Cardiac muscle cell (in vitro differentiated cells and primary cell): Measurements from ENCODE around the gene SPTSSA. TPM values are rescaled to one million over a fixed set of nuclear protein-coding genes. Genes with fewer than 3 reads are reported as not detected.

Experiments
- DNase-seq, 2 donors: peaks; one replicate each; pipeline versions ENCODE4 v3.0.0 to v3.0.0-alpha.2; 2010 to 2017; ENCODE audit warnings: low read depth in 1 of 2, low spot score in 1 of 2
- H3K27ac ChIP-seq: fragments of 200-600 bp; sonication (generic); 2 replicates; pipeline ENCODE4 v1.5.1; 2016
- H3K27me3 ChIP-seq: fragments of 200-600 bp; sonication (generic); 2 replicates; pipeline ENCODE4 v1.6.0; 2016; ENCODE audit warnings: control low read depth
- H3K36me3 ChIP-seq: fragments of 200-600 bp; sonication (generic); 2 replicates; pipeline ENCODE4 v1.5.1; 2016; ENCODE audit warnings: control low read depth
- H3K4me1 ChIP-seq: fragments of 200-600 bp; sonication (generic); 2 replicates; pipeline ENCODE4 v1.8.1; 2017; ENCODE audit warnings: low read depth, mild to moderate bottlenecking, mixed run types
- H3K4me3 ChIP-seq: fragments of 200-600 bp; sonication (generic); 2 replicates; pipeline ENCODE4 v1.5.1; 2016; ENCODE audit warnings: mild to moderate bottlenecking
- H3K9me3 ChIP-seq: fragments of 200-600 bp; sonication (generic); 2 replicates; pipeline ENCODE4 v1.5.1; 2017; ENCODE audit warnings: low read depth, mild to moderate bottlenecking, control low read depth
- polyA plus RNA-seq: library from polyadenylated mRNA; unstranded; fragments of >200 nt; fragmentation: Nextera tagmentation; extraction: Ambion mirVana; gene quantifications from 2 replicates; pipeline ENCODE4 v1.2.1, GENCODE V29; 2016
- total RNA-seq: library from RNA; depleted of rRNA; stranded (reverse); fragments of >200 nt; gene quantifications from 2 replicates; pipeline ENCODE4 v1.2.3, GENCODE V29; 2016
- TF ChIP-seq, protein P1 (sequence below): IDR thresholded peaks from 2 replicates; pipeline ENCODE4 v1.5.1; 2012; ENCODE audit warnings: low read depth, mild to moderate bottlenecking, low read length

SPTSSA gene
- total and polyA plus RNA-seq, 2 experiments from 2014 or later = 12.5 to 38.0 TPM

DNA sequence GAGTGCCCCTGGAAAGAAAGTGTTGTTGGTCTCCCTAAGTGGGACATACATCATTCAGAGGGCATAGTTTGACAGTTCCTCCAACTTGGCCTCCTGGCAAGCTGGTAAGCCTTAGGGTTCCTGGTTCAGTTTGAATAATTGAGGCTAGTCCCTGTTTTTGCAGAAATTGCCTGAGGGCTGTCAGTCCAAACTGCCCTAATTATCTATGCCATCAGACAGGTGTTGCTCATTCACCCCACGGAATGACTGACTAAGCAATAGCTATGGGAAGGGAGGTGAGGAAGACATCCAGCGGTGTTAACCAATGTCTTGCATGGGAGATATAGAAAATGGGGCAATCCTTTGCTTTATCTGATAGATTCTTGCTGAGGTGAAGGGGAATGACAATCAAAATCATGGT lies 37.6 kb downstream of the SPTSSA start:
- TF ChIP-seq, protein P1, sequence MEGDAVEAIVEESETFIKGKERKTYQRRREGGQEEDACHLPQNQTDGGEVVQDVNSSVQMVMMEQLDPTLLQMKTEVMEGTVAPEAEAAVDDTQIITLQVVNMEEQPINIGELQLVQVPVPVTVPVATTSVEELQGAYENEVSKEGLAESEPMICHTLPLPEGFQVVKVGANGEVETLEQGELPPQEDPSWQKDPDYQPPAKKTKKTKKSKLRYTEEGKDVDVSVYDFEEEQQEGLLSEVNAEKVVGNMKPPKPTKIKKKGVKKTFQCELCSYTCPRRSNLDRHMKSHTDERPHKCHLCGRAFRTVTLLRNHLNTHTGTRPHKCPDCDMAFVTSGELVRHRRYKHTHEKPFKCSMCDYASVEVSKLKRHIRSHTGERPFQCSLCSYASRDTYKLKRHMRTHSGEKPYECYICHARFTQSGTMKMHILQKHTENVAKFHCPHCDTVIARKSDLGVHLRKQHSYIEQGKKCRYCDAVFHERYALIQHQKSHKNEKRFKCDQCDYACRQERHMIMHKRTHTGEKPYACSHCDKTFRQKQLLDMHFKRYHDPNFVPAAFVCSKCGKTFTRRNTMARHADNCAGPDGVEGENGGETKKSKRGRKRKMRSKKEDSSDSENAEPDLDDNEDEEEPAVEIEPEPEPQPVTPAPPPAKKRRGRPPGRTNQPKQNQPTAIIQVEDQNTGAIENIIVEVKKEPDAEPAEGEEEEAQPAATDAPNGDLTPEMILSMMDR = no peak

GRCh38 chr14:34423445-34423844 lies 38.6 kb downstream of the SPTSSA start:
- H3K36me3 ChIP-seq = no peaks in the 10 kb centered on the region
- no peaks in the 10 kb centered on the region for H3K4me1 ChIP-seq
- no peak overlapping the region for H3K27ac ChIP-seq
- H3K27me3 ChIP-seq = no peaks in the 10 kb centered on the region
- H3K4me3 ChIP-seq = no peak overlapping the region
- no peak for DNase-seq
- peaks cover 3% of the 10 kb centered on the region for H3K9me3 ChIP-seq
- TF ChIP-seq, protein P1 = no peak

More for the DNA sequence above, 37.6 kb downstream of the SPTSSA start:
- Histone ChIP-seq H3K27ac (no peak overlapping the region), H3K4me1 (no peaks in the 10 kb centered on the region), H3K36me3 (no peaks in the 10 kb centered on the region), H3K4me3 (no peak overlapping the region), H3K27me3 (no peaks in the 10 kb centered on the region), H3K9me3 (peaks cover 3% of the 10 kb centered on the region)
- no peak for DNase-seq

DNA sequence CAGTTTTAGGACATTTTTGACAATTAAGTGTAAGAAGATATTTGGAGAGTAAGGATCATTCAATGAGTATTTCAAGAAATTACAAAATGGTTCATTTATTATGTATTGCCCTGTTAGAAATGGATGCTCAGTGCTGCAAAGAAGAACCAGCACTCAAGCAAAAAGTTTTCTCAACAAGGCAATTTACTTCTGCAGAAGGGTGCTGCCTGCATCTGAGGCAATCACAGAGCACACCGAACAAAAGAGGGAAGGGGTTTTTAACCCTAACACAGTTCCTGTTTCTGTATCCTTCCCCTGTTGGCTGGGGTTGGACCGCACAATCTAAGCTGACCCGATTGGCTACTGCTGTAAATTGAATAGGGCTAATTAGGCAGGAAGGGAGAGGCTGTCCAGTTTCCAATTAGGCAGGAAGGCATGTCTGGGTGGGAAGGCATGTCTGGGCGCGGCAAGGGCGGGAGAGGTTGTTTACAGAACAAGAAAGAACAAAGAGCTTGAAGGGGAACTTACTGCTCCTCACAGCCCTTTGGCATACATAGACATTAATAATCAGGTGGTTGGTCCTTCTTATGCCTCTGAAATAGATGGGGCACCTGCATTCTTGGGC lies 41.4 kb downstream of the SPTSSA start:
- H3K4me1 ChIP-seq = no peaks in the 10 kb centered on the region
- peaks cover 3% of the 10 kb centered on the region for H3K9me3 ChIP-seq
- H3K4me3 ChIP-seq = no peak overlapping the region
- TF ChIP-seq, protein P1 = no peak
- no peaks in the 10 kb centered on the region for H3K36me3 ChIP-seq
- no peaks in the 10 kb centered on the region for H3K27me3 ChIP-seq
- no peak overlapping the region for H3K27ac ChIP-seq
- no peak for DNase-seq

DNA sequence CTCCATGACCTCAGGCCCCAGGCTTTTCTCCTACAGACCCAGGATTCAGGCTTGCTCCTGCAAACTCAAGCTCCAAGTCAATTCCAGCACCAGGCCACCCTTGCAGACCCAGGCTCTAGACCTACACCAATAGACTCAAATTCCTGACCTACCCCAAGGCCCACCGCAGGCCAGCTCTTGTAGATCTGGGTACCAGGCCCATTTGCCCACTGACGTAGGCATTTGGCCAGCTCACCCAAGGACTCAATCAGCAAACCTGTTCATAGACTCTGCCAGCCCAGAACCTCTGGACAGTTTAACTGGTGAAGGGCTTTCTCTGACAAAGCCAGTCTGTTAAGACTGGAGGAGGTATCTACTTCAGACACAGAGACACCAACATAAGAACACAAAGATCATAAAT lies 52.3 kb downstream of the SPTSSA start:
- H3K4me3 ChIP-seq = no peak overlapping the region
- TF ChIP-seq, protein P1 = no peak
- DNase-seq = no peak
- H3K27ac ChIP-seq = no peak overlapping the region
- no peaks in the 10 kb centered on the region for H3K9me3 ChIP-seq
- no peaks in the 10 kb centered on the region for H3K4me1 ChIP-seq
- no peaks in the 10 kb centered on the region for H3K27me3 ChIP-seq
- no peaks in the 10 kb centered on the region for H3K36me3 ChIP-seq

GRCh38 chr14:34407951-34408350 lies 54.1 kb downstream of the SPTSSA start:
- no peak overlapping the region for H3K4me3 ChIP-seq
- H3K9me3 ChIP-seq = no peaks in the 10 kb centered on the region
- no peaks in the 10 kb centered on the region for H3K4me1 ChIP-seq
- H3K27ac ChIP-seq = no peak overlapping the region
- H3K27me3 ChIP-seq = no peaks in the 10 kb centered on the region
- no peak for DNase-seq
- TF ChIP-seq, protein P1 = no peak
- no peaks in the 10 kb centered on the region for H3K36me3 ChIP-seq

- no peaks in the 10 kb centered on the region for H3K4me1 ChIP-seq
Measured at GRCh38 chr14:34404416-34404815, 57.6 kb downstream of the SPTSSA start.

More at GRCh38 chr14:34404416-34404815, 57.6 kb downstream of the SPTSSA start:
- no peak overlapping the region for H3K4me3 ChIP-seq
- no peak for DNase-seq
- no peaks in the 10 kb centered on the region for H3K27me3 ChIP-seq
- H3K9me3 ChIP-seq = no peaks in the 10 kb centered on the region
- H3K36me3 ChIP-seq = no peaks in the 10 kb centered on the region
- H3K27ac ChIP-seq = no peak overlapping the region
- TF ChIP-seq, protein P1 = no peak
